GM12891 (cell line): ENCODE measurements around the gene CIP2A.

Experiments
- PAX5 ChIP-seq: IDR thresholded peaks from 2 replicates; pipeline ENCODE4 v1.6.1; 2011; ENCODE audit warnings: low read length, moderate library complexity, mild to moderate bottlenecking; ENCODE audit not compliant: insufficient read depth, severe bottlenecking
- POLR2A ChIP-seq: IDR thresholded peaks from 2 replicates; pipeline ENCODE4 v1.6.1; 2011; ENCODE audit warnings: low read depth, low read length, control low read depth
- POLR2AphosphoS5 ChIP-seq: IDR thresholded peaks from 2 replicates; pipeline ENCODE4 v1.6.1; 2011; ENCODE audit warnings: low read depth, low read length, control low read depth
- SPI1 ChIP-seq: IDR thresholded peaks from 2 replicates; pipeline ENCODE4 v1.6.1; 2011; ENCODE audit warnings: low read depth, low read length, control low read depth
- TAF1 ChIP-seq: IDR thresholded peaks from 2 replicates; pipeline ENCODE4 v1.6.1; 2011; ENCODE audit warnings: low read depth, low read length, control low read depth

DNA sequence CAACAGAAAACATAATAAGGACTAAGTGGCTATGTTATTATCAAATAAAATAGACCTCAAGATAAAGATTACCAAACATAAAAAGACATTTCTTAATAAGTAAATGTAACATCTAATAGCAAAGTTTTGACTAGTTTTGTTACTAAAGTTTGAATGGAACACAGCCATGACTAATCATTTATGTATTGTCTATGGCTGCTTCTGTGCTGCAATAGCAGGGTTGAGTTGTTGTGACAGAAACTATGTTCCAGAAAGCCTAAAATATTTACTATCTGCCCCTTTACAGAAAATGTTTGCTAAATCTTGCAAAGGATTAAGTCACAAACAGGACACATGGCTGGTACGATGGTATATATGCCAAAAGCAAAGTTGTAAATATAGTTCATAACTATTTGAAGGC, 40.9 kb downstream of the CIP2A start:
- no peak for TF ChIP-seq POLR2AphosphoS5
- no peak for TF ChIP-seq POLR2A
- no peak for TF ChIP-seq TAF1
- no peak for TF ChIP-seq SPI1
- TF ChIP-seq PAX5 = no peak
